NCI-H446 (cell line): ENCODE measurements around the gene CDH22.

Source experiments
- DNase-seq, 2 experiments: peaks; one replicate each; lab custom pipeline; 2025; lab: John Stamatoyannopoulos, UW

The CDH22 gene

DNA sequence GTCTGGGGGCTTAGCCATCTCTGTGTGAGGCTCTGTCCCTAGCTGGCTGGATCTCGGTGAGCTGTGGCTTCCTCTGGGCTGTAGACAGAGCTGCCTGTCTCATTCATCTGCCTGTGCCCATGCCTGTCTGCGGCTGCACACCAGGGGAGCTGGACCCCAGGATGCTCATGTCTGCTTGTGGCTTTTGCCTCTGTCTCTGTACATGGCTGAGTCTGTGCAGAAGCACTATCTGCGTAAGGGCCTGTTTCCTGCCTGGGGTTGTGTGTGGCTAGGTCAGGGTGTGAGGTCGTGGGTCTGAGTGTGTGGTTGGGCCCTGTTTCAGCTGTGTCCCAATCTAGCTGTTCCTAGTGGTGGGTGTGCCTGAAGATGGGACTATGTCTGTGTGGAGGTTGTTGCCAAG lies 68.2 kb downstream of the CDH22 start:
- DNase-seq = no peak

DNA sequence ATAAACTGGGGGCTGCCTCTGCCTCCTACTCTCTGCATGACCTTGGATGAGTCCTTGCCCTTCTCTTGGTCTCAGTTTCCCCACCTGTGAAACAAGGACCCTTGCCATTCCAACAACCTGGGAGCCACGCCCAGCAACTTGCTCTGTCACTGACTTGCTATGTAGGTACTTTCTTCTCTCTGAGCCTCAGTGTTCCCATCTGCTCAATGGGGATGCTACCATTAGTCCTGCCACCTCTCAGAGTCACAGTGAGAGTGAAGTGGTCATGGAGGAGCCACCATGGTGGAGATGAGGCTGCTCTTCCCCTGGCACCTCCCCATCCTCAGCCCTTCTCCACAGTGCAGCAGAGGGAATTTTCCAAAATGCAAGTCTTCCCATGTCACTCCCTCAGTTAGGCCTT lies 70.6 kb downstream of the CDH22 start:
- no peak for DNase-seq

DNA sequence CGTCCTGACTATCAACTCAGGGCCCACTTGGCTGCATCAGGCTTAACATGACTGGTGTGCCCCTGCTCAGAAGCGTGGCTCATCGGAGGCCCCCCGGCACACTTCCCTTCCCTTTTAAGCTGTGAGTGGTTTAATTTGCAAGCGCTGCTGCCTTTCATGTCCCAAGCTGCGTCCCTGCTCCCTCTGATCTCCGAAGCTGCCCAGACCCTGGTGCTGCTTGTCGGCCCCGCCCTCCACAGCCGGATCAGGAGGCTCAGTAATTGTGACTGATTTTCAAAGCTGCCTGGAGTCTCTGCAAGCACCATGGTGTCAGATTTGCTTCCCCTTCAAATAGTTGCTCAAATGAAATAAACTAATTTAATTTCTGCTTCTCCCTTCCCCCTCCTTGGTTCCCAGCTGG lies 71.1 kb downstream of the CDH22 start:
- no peak for DNase-seq

DNA sequence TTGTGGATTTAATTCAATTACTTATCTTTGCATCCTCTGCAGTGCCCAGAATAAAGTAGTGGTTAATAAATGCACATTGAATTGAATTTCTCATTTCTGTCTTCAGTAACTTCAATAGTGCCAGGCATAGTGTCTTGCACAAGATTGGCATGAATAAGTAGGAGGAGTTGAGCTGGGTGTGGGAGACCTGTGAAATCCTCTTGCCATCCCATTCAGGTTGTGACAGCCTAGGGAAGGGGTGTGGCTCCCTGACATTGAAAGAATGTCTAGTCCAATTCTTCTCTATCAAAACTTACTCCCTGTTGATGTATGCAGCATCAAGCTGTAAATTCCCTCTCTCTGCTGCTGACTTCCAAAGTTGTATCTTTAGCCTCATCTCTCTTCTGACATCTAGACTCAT lies 73.2 kb downstream of the CDH22 start:
- no peak for DNase-seq

DNA sequence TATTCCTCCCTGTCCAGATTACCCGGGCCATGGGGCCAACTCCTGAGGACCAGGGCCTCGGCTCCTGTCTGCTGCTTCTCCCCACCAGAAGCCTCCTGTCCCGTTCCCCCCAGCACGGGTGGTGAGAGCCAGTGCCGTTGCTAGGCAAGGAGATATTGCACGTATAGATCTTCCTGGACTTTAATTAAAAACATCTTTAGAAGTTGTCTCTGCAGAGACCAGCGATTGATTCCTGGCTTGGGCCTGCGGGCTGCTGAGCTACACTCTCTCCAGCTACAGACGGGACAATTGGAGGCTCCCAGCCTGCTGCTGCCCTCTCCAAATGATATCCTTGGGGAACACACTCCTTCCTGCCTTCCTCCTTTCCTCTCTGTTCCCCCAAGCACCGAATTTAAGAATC lies 74.6 kb downstream of the CDH22 start:
- no peak for DNase-seq

DNA sequence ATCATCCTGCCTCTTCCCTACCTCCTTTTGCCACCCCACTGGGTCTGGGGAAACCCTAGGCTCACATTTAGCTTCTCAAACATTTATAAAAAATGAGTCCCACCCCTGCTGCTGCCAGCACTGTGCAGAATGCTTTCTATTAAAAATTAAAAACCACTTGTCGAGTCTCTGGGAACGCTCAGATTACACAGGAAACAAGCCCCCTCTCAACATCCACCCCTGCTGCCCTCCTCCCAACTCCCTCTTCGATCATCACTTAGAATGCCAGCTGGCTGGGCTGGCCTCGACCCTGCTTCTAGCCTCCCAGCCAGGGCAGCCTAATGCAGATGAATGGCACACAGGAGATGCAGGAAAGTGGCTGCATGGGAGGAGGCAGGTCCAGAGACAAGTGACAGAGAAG lies 75.8 kb downstream of the CDH22 start:
- DNase-seq = no peak

DNA sequence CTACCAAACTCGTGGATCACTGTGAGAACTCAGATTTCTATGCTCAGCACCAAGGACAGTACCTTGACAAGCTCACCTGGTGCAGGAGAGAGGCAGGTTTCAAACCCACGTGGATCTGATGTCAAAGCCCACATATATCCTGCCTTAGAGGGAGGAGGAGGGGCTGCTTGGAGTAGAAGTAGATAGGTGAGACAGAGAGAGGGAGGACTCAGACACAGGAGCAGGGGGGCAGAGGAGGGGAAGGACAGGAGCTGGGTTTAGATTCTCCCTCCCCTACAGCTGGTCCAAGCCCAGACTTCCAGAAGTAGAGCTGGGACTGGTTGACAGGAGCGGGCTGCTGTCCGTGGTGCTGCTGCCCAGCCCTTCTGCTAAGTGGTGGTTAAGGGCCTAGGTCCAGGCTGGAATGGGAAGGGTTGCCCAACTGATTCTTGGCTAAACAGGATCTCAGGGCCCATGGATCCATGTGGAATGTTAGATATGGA lies 77.5 kb downstream of the CDH22 start:
- no peak for DNase-seq

DNA sequence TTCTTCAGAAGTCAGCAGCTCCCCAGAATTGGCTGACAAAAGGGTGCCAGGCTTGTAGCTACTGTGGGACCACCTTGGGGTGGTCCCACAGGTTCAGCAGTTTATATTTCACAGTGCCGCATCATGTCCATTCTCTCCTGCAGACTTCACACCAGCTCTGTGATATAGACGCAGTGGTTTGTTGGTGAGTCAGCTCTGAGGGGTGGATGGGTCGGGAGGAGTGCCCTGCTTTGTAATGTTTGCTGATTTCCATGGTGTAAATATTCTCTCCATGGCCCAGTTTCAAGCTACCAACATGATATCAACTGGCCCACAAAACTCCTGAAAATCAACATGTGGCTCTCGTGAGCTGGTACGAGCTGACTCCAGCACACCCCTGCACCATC lies 78.2 kb downstream of the CDH22 start:
- DNase-seq = no peak

DNA sequence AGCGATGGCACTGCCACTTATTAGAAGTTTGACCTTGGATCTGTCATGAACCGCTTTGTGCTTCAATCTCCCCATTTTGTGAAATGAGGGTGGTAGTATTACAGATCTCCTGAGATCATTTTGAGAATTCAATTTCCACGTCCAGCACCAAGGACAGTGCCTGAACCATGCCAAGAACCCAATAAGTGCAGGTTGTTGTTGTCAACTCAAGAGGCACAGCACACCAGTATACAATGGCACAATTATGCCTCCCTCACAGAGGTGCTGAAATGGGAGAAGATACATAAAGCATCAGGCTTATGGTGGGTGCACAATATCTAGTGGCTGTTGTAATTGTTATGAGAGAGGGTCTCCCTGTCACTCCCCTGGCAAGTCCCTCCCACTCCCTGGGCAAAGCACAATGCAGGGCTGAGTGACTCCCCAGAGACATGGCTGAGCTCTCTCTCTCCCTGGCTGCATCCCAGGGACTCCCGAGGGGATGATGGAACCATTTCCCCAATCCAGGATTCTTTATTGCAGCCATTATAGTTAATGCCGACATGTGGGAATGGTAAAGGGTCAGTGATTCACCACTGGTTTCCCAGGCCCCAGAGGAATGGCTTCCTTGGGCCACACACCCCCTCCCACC lies 78.7 kb downstream of the CDH22 start:
- no peak for DNase-seq

DNA sequence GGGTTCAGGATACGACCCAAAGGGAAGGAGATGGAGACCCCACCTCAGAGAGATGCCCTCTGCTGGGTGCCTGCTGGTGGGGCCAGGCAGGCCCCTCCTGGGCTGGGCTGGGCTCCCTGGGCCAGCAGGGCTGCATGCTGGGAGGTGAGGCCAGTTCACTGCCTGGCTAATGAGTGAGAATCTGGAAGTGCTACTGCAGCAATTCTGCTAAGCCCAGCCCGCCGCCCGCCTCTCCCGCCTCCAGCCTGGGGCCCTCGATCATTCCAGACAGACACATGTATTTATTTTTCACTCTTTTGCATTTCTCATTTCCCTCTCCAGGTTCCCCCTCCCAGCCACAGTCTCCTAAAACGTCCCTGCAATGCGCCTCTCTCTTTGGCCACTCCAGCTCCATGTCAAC lies 79.6 kb downstream of the CDH22 start:
- DNase-seq = no peak

DNA sequence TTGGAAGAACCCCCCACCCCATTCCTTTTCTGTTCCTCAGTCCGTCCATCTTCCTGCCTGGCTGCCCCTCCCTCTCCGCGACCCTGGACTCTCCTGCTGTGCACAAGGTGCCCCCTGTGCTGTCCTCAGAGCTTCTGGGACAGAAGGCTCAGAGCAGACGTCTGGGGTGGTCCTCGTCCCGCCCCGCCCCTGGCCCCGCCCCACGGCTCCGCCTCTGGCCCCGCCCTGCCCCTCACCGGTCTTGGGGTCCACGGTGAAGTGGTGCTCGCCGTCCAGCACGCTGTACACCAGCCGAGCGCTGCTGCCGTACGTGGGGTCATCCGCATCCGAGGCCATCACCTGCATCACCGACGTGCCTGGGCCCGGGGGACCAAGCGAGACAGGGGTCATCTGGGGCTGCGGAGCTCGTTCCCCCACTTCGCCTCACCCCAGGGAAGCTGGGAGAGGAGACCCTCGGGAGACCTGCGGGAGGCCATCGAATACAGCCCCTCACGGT lies 81.0 kb downstream of the CDH22 start:
- no peak for DNase-seq

DNA sequence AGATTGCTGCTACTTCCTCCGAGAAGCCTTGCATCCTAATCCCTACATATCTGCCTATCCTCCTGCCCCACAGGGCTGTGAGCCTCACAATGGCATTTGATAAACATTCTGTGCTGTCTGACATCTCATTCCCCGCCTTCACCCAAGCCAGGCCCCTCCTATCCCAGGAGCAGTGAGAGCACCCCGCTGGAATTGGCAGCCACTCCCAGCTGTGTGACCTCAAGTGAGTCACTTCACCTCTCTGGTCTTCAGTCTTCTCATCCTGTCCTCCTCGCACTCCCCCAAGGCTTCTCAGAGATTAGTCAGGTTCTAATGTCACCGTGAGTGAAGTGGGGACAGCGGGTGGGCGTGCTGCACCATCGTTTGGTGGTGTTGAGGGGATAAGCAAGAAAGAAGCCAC lies 81.7 kb downstream of the CDH22 start:
- DNase-seq = no peak

DNA sequence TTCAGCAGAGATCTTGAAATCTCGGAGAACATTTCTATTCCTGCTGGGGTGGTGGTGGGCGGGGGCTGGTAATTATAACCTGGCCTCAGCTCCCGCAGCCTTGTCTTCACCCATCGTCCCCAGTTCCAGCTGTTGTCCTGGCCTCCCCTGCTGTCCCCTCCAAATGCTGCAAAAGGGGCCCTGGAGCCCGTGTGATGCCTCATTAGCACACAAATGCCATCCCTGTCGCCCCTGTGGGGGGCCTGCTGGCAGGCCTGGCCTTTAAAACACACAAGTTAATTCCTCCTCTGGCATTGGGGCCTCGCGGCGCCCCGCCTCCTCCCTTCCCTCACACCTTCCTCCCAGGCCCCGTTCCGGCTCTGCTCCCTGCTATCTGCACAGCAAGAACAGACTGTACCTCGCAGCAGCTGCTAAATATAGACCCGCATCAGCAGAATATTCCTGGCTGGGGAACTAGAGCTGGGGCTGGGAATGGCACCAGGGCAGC lies 85.7 kb downstream of the CDH22 start:
- no peak for DNase-seq

DNA sequence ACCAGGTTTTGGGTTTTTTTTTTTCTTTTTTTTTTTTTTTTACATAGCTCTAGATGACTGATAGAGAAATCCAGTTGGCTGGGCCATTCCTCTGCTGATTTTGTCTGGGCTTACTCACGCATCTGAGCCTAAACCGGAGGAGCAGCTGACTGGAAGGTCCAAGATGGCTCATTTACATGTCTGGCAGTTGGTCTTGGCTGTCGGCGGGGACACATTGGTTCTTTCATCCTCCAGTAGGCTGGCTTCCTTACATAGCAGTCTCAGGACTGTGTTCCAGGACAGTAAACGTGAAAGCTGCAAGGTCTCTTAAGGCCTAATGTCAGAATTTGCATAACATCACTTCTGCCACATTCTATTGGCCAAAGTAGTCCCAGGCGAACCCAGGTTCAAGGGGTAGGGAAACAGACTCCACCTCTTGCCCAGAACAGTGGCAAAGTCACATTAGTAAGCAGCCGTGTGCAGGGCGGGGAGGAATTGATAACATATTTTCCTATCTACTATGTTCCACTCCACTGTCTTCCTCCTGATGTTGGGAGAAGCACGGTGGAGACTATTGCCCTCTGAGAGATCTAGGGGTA lies 87.0 kb downstream of the CDH22 start:
- peak in 1 of 2 experiments; percentile 77 for DNase-seq

DNA sequence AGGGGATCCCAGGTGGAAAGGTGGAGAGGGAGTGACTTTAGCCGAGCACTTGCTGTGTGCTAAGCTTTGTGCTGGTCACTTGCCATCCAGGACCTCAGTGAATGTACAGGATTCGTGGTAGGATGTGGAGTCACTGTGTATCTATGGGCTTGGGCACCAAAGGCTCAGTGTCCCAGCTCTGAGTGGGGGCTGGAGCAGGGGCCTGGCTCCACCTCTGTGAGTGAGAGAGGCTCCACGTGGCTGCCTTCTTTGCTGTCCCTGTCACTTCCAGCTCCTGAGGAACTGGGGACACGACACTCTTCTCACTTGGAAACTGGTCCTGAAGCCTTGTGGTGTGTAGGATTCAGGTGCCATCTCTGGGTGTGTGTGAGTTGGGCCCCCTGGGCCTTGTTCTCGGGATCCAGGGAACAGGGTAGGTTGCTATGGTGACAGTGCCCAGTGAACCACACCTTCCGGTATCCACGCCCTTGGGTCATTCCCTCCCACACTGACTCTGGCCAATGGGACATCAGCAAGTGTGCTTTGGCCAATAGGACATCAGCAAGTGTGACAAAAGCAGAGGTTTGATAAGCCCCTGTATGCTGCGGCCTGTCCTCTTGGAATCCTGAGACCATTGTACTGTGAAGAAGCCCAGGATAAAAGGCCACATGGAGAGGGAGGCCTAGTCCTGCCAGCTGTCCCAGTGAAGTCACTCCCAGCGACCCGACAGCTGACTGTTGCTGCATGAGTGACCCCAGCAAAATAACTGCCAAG lies 87.7 kb downstream of the CDH22 start:
- peak; percentile 77 to 80 for DNase-seq

DNA sequence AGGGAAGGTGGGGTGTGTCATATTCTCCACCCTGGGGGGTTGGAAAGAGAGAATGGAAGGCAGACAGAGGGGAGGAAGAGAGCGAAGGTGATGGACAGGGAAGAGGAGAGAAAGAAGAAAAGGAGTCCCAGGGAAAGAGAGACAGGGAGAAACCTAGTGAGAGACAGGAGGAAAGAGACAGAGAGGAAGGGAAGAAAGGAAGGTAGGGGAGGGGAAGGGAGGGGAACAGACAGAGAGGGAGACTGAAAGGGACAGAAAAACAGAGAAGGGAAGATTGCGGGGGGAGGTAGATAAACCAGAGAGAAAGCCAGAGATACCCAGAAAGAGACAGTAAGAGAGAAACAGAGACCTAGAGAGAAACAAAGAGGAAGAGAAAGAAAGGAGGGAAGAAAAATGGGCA lies 88.4 kb downstream of the CDH22 start:
- no peak for DNase-seq

DNA sequence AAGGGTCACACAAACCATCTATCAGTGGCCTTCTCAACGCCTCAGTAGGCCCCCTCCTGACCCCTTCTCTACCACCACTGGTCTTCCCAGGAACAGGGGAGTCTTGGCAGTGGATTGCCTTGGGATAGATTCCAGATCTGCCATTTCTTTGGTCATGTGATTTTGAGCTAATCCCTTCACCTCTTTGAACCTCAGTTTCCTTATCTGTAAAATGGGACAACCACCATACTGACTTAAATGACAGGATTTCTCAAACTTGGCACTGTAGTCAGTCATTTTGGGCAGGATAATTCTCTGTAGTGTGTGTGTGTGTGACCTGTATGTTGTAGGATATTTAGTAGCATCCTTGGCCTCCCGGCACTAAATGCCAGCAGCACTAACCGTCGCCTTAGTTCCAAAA lies 89.1 kb downstream of the CDH22 start:
- DNase-seq = no peak

DNA sequence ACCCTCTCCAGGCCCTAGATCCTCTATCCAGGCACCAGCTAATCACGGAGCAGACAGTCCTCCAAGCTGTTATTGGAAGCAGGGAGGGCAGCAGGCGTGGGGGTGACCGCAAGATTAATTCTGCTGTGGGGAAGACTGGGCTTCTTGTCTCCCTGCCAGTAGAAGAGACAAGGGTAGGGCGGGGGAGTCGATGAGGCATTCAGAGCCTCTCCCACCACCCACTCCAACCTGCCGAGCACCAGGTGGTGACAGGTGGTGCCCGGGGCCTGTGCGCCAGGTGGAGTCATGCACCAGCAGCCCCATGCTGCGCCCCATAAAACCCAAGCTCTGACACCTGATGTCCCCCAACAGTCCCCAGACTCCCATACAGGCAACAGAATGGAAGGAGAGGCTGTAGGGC lies 89.6 kb downstream of the CDH22 start:
- DNase-seq = no peak

DNA sequence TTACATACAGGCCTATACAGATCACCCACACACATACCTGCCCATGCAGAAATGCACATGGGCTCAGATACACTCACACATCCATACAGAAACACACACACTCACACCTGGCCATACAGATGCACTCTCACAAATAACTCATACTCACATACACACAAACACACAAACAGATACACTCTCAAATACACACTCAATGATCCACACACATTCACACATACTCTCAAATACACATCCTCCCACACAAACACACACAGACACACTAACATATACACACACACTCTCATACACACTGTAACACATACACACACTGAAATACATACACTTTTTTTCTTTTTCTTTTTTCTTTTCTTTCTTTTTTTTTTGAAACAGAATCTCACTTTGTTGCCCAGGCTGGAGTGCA lies 90.7 kb downstream of the CDH22 start:
- DNase-seq = no peak

DNA sequence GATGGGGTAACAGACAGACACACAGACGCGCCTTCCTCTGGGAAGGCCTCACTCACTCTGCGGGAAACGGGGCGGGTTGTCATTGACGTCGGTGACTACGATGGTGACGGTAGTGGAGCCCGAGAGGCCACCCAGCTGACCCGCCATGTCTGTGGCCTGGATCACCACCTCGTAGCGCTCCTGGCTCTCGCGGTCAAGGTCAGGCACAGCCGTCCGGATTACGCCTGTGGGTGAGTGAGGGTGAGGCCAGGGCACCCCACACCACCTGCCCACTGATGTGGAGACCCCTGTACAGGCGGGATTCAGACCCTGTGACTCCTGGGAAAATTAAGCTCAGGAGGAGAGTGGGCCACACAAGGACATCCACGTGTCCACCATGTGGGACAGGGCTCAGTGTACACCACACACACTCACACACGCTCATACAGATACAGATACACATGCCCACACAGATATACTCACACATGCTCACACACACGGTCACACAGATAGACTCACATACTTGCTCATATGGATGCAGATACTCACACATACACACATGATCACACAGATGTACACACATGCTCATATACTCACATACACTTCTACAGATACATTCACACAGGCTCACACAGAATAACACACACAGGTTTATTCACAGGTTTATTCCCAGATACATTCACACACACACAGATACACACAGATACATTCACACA lies 91.4 kb downstream of the CDH22 start:
- DNase-seq = no peak

DNA sequence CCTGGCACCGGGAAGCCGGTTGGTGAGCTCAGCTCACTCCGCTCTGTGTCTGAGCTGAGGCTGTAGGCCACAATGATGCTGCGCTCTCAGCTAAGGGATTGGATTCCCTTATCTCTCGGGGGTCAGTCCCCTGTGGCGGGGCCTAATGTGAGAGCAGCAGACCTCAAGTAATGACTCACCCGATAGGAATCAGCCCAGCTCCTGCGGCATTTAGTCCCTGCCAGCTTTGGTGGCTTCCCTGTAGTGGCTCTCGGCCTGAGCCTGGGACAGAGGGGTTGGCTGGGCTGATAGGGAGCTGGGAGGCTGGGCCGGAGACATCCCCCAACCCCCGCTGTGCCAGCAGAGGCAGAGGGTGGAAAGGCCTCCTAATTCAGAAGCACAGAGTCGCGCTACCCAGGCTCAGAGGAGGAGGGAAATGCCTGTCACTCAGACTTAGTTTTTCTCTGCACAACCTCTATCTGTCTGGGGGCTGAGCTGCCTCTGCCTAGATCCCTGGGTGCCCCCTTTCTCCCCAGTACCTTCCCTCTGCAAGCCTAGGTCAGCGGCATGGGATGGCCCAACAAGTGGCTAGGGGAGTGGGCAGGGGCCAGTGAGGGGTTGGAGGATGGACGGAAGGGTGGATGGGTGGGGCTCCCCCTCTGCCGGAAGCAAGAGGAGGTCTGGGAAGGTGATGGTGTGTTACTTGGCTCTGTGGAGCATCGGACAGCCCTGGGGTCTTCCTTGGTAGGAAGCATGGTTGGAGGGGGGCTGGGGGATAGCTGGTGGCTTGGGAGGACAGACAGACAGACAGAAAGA lies 92.2 kb downstream of the CDH22 start:
- no peak for DNase-seq
